HepG2 (cell line): Measurements from ENCODE around the gene TALDO1. TPM values are rescaled to one million over a fixed set of nuclear protein-coding genes. Genes with fewer than 3 reads are reported as not detected.

Experiments used
- CBX2 ChIP-seq, 2 experiments: fragments of 200-600 bp in 1 of 2; sonication (generic); formaldehyde crosslinking in 1 of 2; IDR thresholded peaks; 2 replicates each; pipeline versions ENCODE4 v1.7.0 to v1.8.1; 2018 to 2022; ENCODE audit warnings: low read depth in 2 of 2, low read length in 1 of 2, mild to moderate bottlenecking in 1 of 2, missing genetic modification reagents in 1 of 2
- LCORL ChIP-seq, 2 experiments: fragments of 450-650 bp in 1 of 2; sonication (generic) in 1 of 2; formaldehyde crosslinking in 1 of 2; IDR thresholded peaks; 2 replicates each; pipeline versions ENCODE4 v1.5.0 to v1.6.1; 2017 to 2020; ENCODE audit warnings: antibody characterized with exemption in 1 of 2, missing genetic modification reagents in 1 of 2
- SOX5 ChIP-seq: IDR thresholded peaks from 2 replicates; pipeline ENCODE4 v1.6.1; 2016; ENCODE audit warnings: borderline replicate concordance
- STAT5B ChIP-seq: sonication (generic); formaldehyde crosslinking; IDR thresholded peaks from 2 replicates; pipeline ENCODE4 v1.4.0; 2020; ENCODE audit warnings: missing genetic modification reagents
- TEAD3 ChIP-seq: optimal IDR thresholded peaks from 2 replicates; pipeline ENCODE3; 2016; ENCODE audit warnings: borderline replicate concordance
- ZNF136 ChIP-seq: sonication (generic); formaldehyde crosslinking; IDR thresholded peaks from 2 replicates; pipeline ENCODE4 v1.8.1; 2022; ENCODE audit warnings: low read depth, mild to moderate bottlenecking, moderate library complexity, missing genetic modification reagents
- ZNF230 ChIP-seq: sonication (generic); formaldehyde crosslinking; IDR thresholded peaks from 2 replicates; pipeline ENCODE4 v1.4.0; 2020; ENCODE audit warnings: mild to moderate bottlenecking, missing genetic modification reagents
- ZNF24 ChIP-seq: fragments of 450-650 bp; IDR thresholded peaks from 2 replicates; pipeline ENCODE4 v1.6.1; 2017; ENCODE audit warnings: antibody characterized with exemption, mild to moderate bottlenecking
- ZNF343 ChIP-seq: sonication (generic); formaldehyde crosslinking; IDR thresholded peaks from 2 replicates; pipeline ENCODE4 v1.4.0; 2020; ENCODE audit warnings: mild to moderate bottlenecking, missing genetic modification reagents
- ZNF563 ChIP-seq: sonication (generic); formaldehyde crosslinking; IDR thresholded peaks from 2 replicates; pipeline ENCODE4 v1.8.0; 2022; ENCODE audit warnings: mild to moderate bottlenecking, moderate library complexity, missing genetic modification reagents
- ZNF749 ChIP-seq: sonication (generic); formaldehyde crosslinking; IDR thresholded peaks from 2 replicates; pipeline ENCODE4 v1.8.0; 2022; ENCODE audit warnings: mild to moderate bottlenecking, missing genetic modification reagents, moderate library complexity, borderline replicate concordance
- polyA plus RNA-seq, 8 experiments: library from polyadenylated mRNA; depleted of rRNA in 3 of 8; stranded (reverse) in 7 of 8; unstranded in 1 of 8; fragments of >200 nt; fragmentation: Illumina TruSeq in 4 of 8; extraction: Trizol in 4 of 8; gene quantifications; 2 replicates each; pipeline versions ENCODE4 v1.2.1 to v1.2.3, GENCODE V29; 2011 to 2016; ENCODE audit warnings: low read depth in 4 of 8, missing spikeins in 1 of 8, mixed read lengths in 1 of 8; ENCODE audit not compliant: insufficient read depth in 1 of 8
- total RNA-seq, 5 experiments: library from RNA; depleted of rRNA; stranded (reverse); fragments of >200 nt; fragmentation: Illumina TruSeq; extraction: Trizol; gene quantifications; 2 replicates each; pipeline ENCODE4 v1.2.3, GENCODE V29; 2016; ENCODE audit warnings: low read depth in 1 of 5
- TF ChIP-seq, protein P1 (sequence below): sonication (generic); IDR thresholded peaks from 2 replicates; pipeline ENCODE4 v1.6.1; 2016; ENCODE audit warnings: low read depth, borderline replicate concordance
- TF ChIP-seq, protein P2 (sequence below): fragments of 450-650 bp; IDR thresholded peaks from 2 replicates; pipeline ENCODE4 v1.6.1; 2017
- TF ChIP-seq, protein P3 (sequence below): sonication (generic); formaldehyde crosslinking; IDR thresholded peaks from 2 replicates; pipeline ENCODE4 v1.5.1; 2020; ENCODE audit warnings: missing genetic modification reagents, mild to moderate bottlenecking, borderline replicate concordance
- TF ChIP-seq, protein P4 (sequence below): sonication (generic); formaldehyde crosslinking; IDR thresholded peaks from one replicate; pipeline ENCODE4 v1.5.1; 2020; ENCODE audit warnings: mild to moderate bottlenecking, missing genetic modification reagents; ENCODE audit errors: not compliant biosample characterization

Gene TALDO1
- total and polyA plus RNA-seq, 2 of the 13 experiments (the other 11 are each of a cell fraction or from before 2014, with no cell fraction given) = 107 to 240 TPM

DNA sequence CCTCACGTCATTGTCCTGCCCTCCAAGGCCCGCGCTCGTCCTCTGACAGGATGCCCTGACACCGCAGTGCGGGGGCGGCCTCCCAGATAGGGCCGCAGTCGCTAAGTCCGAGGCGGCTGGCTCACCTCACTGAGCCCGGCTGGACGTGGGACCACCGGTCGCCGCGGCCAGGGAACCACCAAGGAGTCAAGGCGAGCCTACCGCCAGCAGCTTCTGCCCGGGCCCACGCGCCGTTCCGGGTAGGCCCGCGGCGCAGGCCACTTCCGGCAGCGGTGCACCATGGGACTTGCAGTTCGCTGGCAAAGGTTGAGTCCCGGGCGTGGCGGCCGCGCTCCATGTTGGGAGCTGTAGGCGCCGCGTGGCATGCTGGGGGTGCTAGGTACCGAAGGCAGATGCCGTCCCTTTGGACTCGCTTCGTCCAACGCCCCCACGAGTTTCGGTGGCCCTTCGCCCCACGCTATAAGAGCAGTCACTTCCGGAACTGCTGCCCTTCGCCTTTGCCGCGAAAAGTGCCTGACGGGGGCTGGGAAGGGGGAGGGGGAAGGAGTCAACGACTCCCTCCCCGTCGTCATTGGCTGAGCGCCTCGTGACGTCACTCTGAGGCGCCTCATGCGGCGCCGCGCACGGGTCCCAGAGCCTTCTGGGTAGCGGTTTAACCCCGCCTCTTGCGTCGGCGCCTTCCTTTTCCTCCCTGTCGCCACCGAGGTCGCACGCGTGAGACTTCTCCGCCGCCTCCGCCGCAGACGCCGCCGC, 62.2 kb downstream of the TALDO1 start, which contains the start of gene RPLP2 (continued):
- TF ChIP-seq, protein P1, sequence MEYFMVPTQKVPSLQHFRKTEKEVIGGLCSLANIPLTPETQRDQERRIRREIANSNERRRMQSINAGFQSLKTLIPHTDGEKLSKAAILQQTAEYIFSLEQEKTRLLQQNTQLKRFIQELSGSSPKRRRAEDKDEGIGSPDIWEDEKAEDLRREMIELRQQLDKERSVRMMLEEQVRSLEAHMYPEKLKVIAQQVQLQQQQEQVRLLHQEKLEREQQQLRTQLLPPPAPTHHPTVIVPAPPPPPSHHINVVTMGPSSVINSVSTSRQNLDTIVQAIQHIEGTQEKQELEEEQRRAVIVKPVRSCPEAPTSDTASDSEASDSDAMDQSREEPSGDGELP = no peak
- peak; percentile 84; the same call in 1 of the 2 replicates for TF ChIP-seq ZNF230 (CRISPR knock-in tag)
- TF ChIP-seq LCORL (IDR thresholded peaks at IDR 0.05) = no peak
- no peak; the same call in 1 of the 2 replicates for TF ChIP-seq LCORL (CRISPR knock-in tag; IDR thresholded peaks at IDR 0.05)
- peak; percentile 34 for TF ChIP-seq TEAD3 (CRISPR knock-in tag)
- TF ChIP-seq, protein P2, sequence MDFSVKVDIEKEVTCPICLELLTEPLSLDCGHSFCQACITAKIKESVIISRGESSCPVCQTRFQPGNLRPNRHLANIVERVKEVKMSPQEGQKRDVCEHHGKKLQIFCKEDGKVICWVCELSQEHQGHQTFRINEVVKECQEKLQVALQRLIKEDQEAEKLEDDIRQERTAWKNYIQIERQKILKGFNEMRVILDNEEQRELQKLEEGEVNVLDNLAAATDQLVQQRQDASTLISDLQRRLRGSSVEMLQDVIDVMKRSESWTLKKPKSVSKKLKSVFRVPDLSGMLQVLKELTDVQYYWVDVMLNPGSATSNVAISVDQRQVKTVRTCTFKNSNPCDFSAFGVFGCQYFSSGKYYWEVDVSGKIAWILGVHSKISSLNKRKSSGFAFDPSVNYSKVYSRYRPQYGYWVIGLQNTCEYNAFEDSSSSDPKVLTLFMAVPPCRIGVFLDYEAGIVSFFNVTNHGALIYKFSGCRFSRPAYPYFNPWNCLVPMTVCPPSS = no peak
- peak; percentile 62; the same call in 1 of the 2 replicates for TF ChIP-seq ZNF749 (CRISPR knock-in tag)
- peak; percentile 41; the same call in 1 of the 2 replicates for TF ChIP-seq STAT5B (CRISPR knock-in tag)
- TF ChIP-seq, protein P3, sequence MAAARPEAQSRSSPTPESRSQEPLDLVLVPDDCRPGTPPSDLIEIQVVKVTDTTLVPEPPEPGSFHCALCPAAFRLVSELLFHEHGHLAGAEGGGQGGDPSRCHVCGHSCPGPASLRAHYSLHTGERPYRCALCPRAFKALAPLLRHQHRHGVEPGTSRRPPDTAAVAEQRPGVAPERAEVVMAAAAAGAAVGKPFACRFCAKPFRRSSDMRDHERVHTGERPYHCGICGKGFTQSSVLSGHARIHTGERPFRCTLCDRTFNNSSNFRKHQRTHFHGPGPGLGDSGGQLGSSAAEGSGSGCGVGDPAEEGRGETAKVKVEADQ (CRISPR knock-in tag) = no peak
- TF ChIP-seq ZNF136 (CRISPR knock-in tag) = peak; percentile 85
- TF ChIP-seq, protein P4, sequence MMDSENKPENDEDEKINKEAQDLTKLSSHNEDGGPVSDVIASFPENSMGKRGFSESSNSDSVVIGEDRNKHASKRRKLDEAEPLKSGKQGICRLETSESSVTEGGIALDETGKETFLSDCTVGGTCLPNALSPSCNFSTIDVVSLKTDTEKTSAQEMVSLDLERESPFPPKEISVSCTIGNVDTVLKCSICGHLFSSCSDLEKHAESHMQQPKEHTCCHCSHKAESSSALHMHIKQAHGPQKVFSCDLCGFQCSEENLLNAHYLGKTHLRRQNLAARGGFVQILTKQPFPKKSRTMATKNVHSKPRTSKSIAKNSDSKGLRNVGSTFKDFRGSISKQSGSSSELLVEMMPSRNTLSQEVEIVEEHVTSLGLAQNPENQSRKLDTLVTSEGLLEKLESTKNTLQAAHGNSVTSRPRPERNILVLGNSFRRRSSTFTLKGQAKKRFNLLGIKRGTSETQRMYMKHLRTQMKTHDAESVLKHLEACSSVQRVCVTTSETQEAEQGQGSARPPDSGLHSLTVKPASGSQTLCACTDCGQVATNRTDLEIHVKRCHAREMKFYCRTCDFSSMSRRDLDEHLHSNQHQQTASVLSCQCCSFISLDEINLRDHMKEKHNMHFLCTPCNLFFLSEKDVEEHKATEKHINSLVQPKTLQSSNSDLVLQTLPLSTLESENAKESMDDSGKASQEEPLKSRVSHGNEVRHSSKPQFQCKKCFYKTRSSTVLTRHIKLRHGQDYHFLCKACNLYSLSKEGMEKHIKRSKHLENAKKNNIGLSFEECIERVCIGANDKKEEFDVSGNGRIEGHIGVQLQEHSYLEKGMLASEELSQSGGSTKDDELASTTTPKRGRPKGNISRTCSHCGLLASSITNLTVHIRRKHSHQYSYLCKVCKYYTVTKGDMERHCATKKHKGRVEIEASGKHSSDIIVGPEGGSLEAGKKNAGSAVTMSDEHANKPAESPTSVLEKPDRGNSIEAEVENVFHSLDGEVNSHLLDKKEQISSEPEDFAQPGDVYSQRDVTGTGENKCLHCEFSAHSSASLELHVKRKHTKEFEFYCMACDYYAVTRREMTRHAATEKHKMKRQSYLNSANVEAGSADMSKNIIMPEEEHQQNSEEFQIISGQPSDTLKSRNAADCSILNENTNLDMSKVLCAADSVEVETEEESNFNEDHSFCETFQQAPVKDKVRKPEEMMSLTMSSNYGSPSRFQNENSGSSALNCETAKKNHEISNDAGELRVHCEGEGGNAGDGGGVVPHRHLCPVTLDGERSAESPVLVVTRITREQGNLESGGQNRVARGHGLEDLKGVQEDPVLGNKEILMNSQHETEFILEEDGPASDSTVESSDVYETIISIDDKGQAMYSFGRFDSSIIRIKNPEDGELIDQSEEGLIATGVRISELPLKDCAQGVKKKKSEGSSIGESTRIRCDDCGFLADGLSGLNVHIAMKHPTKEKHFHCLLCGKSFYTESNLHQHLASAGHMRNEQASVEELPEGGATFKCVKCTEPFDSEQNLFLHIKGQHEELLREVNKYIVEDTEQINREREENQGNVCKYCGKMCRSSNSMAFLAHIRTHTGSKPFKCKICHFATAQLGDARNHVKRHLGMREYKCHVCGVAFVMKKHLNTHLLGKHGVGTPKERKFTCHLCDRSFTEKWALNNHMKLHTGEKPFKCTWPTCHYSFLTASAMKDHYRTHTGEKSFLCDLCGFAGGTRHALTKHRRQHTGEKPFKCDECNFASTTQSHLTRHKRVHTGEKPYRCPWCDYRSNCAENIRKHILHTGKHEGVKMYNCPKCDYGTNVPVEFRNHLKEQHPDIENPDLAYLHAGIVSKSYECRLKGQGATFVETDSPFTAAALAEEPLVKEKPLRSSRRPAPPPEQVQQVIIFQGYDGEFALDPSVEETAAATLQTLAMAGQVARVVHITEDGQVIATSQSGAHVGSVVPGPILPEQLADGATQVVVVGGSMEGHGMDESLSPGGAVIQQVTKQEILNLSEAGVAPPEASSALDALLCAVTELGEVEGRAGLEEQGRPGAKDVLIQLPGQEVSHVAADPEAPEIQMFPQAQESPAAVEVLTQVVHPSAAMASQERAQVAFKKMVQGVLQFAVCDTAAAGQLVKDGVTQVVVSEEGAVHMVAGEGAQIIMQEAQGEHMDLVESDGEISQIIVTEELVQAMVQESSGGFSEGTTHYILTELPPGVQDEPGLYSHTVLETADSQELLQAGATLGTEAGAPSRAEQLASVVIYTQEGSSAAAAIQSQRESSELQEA = peak; percentile 79
- peak; percentile 27; the same call in 1 of the 2 replicates for TF ChIP-seq SOX5 (CRISPR knock-in tag)
- no peak for TF ChIP-seq ZNF24
- peak; percentile 94 for TF ChIP-seq ZNF343 (CRISPR knock-in tag)
- TF ChIP-seq ZNF563 = peak; percentile 87
- no peak for TF ChIP-seq CBX2 (IDR thresholded peaks at IDR 0.05; ENCODE audit: low read depth, low read length)
- no peak for TF ChIP-seq CBX2 (CRISPR knock-in tag; IDR thresholded peaks at IDR 0.05; ENCODE audit: low read depth)
